ENCODE measurements around the gene CHRM1. TPM values are rescaled to one million over a fixed set of nuclear protein-coding genes. Genes with fewer than 3 reads are reported as not detected.

The CHRM1 gene
- total and polyA plus RNA-seq, 2 of the 13 experiments (the other 11 are each of a cell fraction or from before 2014, with no cell fraction given) = not detected

- Histone ChIP-seq H3K79me2 (ENCODE audit: insufficient read depth, low read length) (no peaks in the 10 kb centered on the region), H3K27ac (ENCODE audit: extremely low read length, insufficient read depth, low read length) (no peak overlapping the region), H3K4me2 (ENCODE audit: low read depth, low read length) (no peak overlapping the region), H2AFZ (ENCODE audit: low read length) (no peak overlapping the region), H3K9ac (ENCODE audit: insufficient read depth, low read depth, low read length) (no peak overlapping the region), H4K20me1 (ENCODE audit: insufficient read depth, low read length) (no peaks in the 10 kb centered on the region), H3K36me3 (replicated peaks in 1 of 2; ENCODE audit: control insufficient read depth in 1 of 2, insufficient read depth in 2 of 2, low read length in 2 of 2) (no peaks in the 10 kb centered on the region), H3K4me3 (replicated peaks in 1 of 3; ENCODE audit: insufficient read depth in 1 of 3, low read depth in 2 of 3, low read length in 3 of 3) (no peak overlapping the region), H3K27me3 (ENCODE audit: control insufficient read depth in 1 of 2, insufficient read depth in 2 of 2, low read length in 2 of 2) (peaks cover 2 to 28% of the 10 kb centered on the region in 2 experiments; a peak in 3 of 5 replicates), H3K9me3 (ENCODE audit: low read length) (no peaks in the 10 kb centered on the region), H3K4me1 (ENCODE audit: insufficient read depth, low read length) (peaks cover 14% of the 10 kb centered on the region)
- no TSS peak for BruUV-seq (replicated peaks)
- in situ Hi-C loops (cut with HindIII; ENCODE audit: extremely low pct_ligation_motif_present, low pct_unique_long_range_greater_than_20kb) = loop anchor here (25.0 kb wide), 1 partner anchor 302 kb away; no protein-coding TSS in a partner anchor
- ATAC-seq = no peak
- FAIRE-seq = no peak
- no peak for TF ChIP-seq ZNF687 (CRISPR knock-in tag; IDR thresholded peaks at IDR 0.05)
- TF ChIP-seq RFX5 (IDR thresholded peaks at IDR 0.05; ENCODE audit: low read depth, low read length) = no peak
- no peak for TF ChIP-seq FOXP4 (CRISPR knock-in tag; IDR thresholded peaks at IDR 0.05)
- no peak for TF ChIP-seq ZKSCAN8 (CRISPR knock-in tag; IDR thresholded peaks at IDR 0.05; ENCODE audit: borderline replicate concordance)
- TF ChIP-seq E2F5 (CRISPR knock-in tag; conservative IDR thresholded peaks at IDR 0.05) = no peak
- TF ChIP-seq HIVEP1 (CRISPR knock-in tag; IDR thresholded peaks at IDR 0.05) = no peak
- no peak for TF ChIP-seq HDAC2 (CRISPR knock-in tag; IDR thresholded peaks at IDR 0.05)
- no peak for TF ChIP-seq PAWR (CRISPR knock-in tag; IDR thresholded peaks at IDR 0.05; ENCODE audit: borderline replicate concordance)
- no peak for DNase-seq (ENCODE audit: low spot score)
- POLR2A ChIA-PET = no interaction called here
- CTCF ChIA-PET (ENCODE audit: low intra/inter-chr PET ratio, low total read pairs) = interaction anchor here (2.5 to 7.9 kb wide), 2 partner anchors 65 to 113 kb away, joined by 7 to 132 read pairs; no protein-coding TSS in a partner anchor
- 80% methylated on average over 18 of the region's 27 CpGs for WGBS (ENCODE audit: low lambda C conversion rate)
- intact Hi-C loops (cut with micrococcal nuclease; ENCODE audit: unreplicated experiment) = no loop called here
These were observed 10.9 kb downstream of the CHRM1 start for GRCh38 chr11:62910141-62910882.

All from HepG2 (cell line).